ENCODE results near the gene MIPEP.
A peak's percentile ranks its signal among the peaks of the same experiment; 100 is the strongest.

MIPEP gene

DNA sequence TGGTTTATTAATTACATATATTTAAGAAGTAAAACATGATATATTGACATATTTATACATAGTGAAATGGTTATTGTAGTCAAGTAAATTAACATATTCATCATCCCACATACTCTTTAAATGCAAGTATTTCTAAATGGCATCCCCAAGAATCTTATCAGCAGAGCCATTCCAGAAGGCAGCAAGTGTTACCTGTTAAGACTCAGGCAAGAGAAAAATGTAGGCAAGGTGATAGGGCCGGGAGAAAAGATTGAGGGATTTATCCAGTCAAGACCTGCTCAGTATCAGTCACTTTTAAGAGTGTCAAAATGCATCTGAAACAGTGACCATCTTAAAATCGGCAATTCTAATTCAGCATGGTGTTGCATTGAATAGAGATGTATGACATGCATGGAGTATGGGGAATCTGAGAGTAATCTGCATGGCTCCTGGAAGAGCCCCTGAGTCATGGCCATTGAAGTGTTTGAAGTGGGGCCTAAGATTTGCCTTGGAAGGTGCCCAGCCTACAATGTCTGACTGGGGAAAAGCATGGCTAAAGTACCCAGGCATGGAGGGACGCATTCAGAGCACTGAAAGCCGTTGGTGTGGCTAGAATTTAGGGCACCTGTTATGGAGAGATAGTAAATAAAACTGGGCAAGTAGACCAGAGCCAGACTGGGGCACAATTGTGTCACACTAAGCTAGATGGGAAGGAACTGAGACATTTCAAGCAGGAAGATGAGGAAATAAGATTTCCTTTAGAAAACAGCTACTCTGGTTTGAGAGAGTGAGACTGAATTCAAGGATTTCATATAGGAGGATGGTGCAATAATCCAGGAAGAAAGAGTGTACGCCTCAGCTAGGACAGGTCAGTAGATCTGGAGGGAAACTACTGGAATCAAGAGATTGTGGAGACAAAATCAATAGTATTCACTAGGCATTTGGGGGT is 33.1 kb upstream of the MIPEP start:
- no peaks in the 10 kb centered on the region for H3K36me3 ChIP-seq (ENCODE audit: control insufficient read depth, insufficient read depth, low read length)
- H3K79me2 ChIP-seq: no peaks in the 10 kb centered on the region
- no peak overlapping the region for H3K4me2 ChIP-seq (ENCODE audit: low read length)
- no peaks in the 10 kb centered on the region for H3K4me1 ChIP-seq
- no peak overlapping the region for H2AFZ ChIP-seq
- no peak overlapping the region for H3K9ac ChIP-seq
- no peaks in the 10 kb centered on the region for H3K9me3 ChIP-seq (ENCODE audit: control insufficient read depth, low read length)
- no peak overlapping the region for H3K27ac ChIP-seq
- TF ChIP-seq, protein P1, sequence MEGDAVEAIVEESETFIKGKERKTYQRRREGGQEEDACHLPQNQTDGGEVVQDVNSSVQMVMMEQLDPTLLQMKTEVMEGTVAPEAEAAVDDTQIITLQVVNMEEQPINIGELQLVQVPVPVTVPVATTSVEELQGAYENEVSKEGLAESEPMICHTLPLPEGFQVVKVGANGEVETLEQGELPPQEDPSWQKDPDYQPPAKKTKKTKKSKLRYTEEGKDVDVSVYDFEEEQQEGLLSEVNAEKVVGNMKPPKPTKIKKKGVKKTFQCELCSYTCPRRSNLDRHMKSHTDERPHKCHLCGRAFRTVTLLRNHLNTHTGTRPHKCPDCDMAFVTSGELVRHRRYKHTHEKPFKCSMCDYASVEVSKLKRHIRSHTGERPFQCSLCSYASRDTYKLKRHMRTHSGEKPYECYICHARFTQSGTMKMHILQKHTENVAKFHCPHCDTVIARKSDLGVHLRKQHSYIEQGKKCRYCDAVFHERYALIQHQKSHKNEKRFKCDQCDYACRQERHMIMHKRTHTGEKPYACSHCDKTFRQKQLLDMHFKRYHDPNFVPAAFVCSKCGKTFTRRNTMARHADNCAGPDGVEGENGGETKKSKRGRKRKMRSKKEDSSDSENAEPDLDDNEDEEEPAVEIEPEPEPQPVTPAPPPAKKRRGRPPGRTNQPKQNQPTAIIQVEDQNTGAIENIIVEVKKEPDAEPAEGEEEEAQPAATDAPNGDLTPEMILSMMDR (IDR thresholded peaks at IDR 0.05): no peak
- no peaks in the 10 kb centered on the region for H3K27me3 ChIP-seq (ENCODE audit: control insufficient read depth, insufficient read depth, low read length)
- no peak overlapping the region for H3K4me3 ChIP-seq (ENCODE audit: low read depth, low read length)

DNA sequence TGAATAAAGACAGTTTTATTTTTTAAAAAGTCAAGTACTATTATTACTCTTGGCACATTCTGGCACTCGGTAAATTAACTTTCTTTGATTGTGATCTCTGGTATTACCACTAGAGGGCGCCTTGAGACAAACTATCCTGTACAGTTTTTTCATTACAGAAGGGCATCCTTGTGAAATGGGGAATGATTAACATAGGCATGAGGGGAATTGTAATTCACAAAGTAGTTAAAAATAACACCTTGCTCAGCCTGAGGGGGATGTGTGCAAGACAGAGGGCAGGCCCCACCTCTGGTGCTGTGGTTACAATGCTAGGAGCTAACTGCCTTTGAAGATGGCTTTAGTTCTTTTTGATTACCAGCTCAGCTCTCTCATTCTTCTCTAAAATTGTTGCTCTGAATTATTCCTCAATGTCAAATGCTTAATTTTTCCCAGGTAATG is 32.3 kb upstream of the MIPEP start:
- no peak overlapping the region for H2AFZ ChIP-seq
- H3K79me2 ChIP-seq: no peaks in the 10 kb centered on the region
- TF ChIP-seq, protein P1 (IDR thresholded peaks at IDR 0.05): peak; percentile 51
- no peaks in the 10 kb centered on the region for H3K27me3 ChIP-seq (ENCODE audit: control insufficient read depth, insufficient read depth, low read length)
- H3K27ac ChIP-seq: no peak overlapping the region
- H3K4me2 ChIP-seq (ENCODE audit: low read length): no peak overlapping the region
- no peak overlapping the region for H3K4me3 ChIP-seq (ENCODE audit: low read depth, low read length)
- no peaks in the 10 kb centered on the region for H3K4me1 ChIP-seq
- H3K9me3 ChIP-seq (ENCODE audit: control insufficient read depth, low read length): no peaks in the 10 kb centered on the region
- no peak overlapping the region for H3K9ac ChIP-seq
- no peaks in the 10 kb centered on the region for H3K36me3 ChIP-seq (ENCODE audit: control insufficient read depth, insufficient read depth, low read length)

DNA sequence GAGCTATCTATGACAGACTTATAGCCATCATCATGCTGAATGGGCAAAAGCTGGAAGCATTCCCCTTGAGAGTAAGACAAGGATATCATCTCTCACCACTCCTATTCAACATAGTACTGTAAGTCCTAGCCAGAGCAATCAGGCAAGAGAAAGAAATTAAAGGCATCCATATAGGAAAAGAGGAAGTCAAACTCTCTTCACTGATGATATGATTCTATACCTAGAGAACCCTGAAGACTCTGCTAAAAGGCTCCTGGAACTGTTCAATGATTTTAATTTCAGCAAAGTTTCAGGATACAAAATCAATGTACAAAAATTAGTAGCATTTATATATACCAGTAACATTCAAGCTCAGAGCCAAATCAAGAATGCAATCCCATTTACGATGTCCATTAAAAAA is 29.8 kb upstream of the MIPEP start:
- Histone ChIP-seq H3K79me2 (no peaks in the 10 kb centered on the region), H3K4me1 (no peaks in the 10 kb centered on the region), H2AFZ (no peak overlapping the region), H3K27ac (no peak overlapping the region), H3K4me2 (ENCODE audit: low read length) (no peak overlapping the region), H3K9ac (no peak overlapping the region), H3K4me3 (ENCODE audit: low read depth, low read length) (no peak overlapping the region), H3K36me3 (ENCODE audit: control insufficient read depth, insufficient read depth, low read length) (no peaks in the 10 kb centered on the region), H3K9me3 (ENCODE audit: control insufficient read depth, low read length) (no peaks in the 10 kb centered on the region), H3K27me3 (ENCODE audit: control insufficient read depth, insufficient read depth, low read length) (no peaks in the 10 kb centered on the region)
- TF ChIP-seq, protein P1 (IDR thresholded peaks at IDR 0.05): no peak

DNA sequence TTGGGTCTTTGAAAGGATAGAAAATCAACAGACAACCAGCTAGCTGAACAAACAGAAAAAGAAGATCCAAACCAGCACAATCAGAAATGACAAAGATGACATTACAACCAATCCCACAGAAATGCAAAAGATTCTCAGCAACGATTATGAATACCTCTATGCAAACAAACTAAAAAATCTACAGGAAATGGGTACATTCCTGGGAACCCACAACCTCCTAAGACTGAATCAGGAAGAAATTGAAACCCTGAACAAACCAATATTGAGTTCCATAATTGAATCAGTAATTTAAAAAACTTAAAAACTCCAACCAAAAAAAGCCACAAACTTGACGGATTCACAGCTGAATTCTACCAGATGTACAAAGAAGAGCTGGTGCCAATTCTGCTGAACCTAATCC is 29.0 kb upstream of the MIPEP start:
- H3K9ac ChIP-seq: no peak overlapping the region
- H3K4me1 ChIP-seq: no peaks in the 10 kb centered on the region
- no peak overlapping the region for H3K4me3 ChIP-seq (ENCODE audit: low read depth, low read length)
- H3K27me3 ChIP-seq (ENCODE audit: control insufficient read depth, insufficient read depth, low read length): no peaks in the 10 kb centered on the region
- TF ChIP-seq, protein P1 (IDR thresholded peaks at IDR 0.05): no peak
- H3K27ac ChIP-seq: no peak overlapping the region
- H3K9me3 ChIP-seq (ENCODE audit: control insufficient read depth, low read length): no peaks in the 10 kb centered on the region
- H3K4me2 ChIP-seq (ENCODE audit: low read length): no peak overlapping the region
- H2AFZ ChIP-seq: no peak overlapping the region
- H3K79me2 ChIP-seq: no peaks in the 10 kb centered on the region
- H3K36me3 ChIP-seq (ENCODE audit: control insufficient read depth, insufficient read depth, low read length): no peaks in the 10 kb centered on the region

GRCh38 chr13:23915308-23915707 is 26.1 kb upstream of the MIPEP start:
- Histone ChIP-seq H3K27me3 (ENCODE audit: control insufficient read depth, insufficient read depth, low read length) (no peaks in the 10 kb centered on the region), H2AFZ (no peak overlapping the region), H3K9me3 (ENCODE audit: control insufficient read depth, low read length) (no peaks in the 10 kb centered on the region), H3K79me2 (no peaks in the 10 kb centered on the region), H3K9ac (no peak overlapping the region), H3K4me2 (ENCODE audit: low read length) (no peak overlapping the region), H3K27ac (no peak overlapping the region), H3K4me3 (ENCODE audit: low read depth, low read length) (no peak overlapping the region), H3K36me3 (ENCODE audit: control insufficient read depth, insufficient read depth, low read length) (no peaks in the 10 kb centered on the region), H3K4me1 (no peaks in the 10 kb centered on the region)
- TF ChIP-seq, protein P1 (IDR thresholded peaks at IDR 0.05): no peak

All from parathyroid adenoma (tissue), 2 donors.